ENCODE measurements around the gene FAM20C.

The FAM20C gene

DNA sequence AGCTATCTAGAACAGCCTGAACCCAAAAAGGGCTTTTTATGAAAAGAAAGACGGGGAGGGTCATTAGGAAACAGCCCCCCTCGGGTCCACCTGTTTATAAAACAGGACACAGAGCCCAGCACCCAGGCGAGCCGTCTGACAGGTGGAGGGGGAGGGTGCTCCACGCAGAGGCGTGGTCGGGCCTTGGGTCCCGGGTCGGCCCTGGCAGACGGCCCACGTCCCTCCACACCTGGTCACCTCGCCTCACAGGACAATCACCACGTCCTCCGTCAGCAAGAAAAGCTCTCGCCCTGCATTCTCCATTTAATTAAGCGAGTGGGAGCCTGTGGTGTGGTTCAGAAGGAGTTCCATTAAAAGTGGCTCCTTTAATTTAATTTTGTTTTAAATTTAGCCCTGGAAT, 55.3 kb downstream of the FAM20C start:
- DNase-seq = no peak

DNA sequence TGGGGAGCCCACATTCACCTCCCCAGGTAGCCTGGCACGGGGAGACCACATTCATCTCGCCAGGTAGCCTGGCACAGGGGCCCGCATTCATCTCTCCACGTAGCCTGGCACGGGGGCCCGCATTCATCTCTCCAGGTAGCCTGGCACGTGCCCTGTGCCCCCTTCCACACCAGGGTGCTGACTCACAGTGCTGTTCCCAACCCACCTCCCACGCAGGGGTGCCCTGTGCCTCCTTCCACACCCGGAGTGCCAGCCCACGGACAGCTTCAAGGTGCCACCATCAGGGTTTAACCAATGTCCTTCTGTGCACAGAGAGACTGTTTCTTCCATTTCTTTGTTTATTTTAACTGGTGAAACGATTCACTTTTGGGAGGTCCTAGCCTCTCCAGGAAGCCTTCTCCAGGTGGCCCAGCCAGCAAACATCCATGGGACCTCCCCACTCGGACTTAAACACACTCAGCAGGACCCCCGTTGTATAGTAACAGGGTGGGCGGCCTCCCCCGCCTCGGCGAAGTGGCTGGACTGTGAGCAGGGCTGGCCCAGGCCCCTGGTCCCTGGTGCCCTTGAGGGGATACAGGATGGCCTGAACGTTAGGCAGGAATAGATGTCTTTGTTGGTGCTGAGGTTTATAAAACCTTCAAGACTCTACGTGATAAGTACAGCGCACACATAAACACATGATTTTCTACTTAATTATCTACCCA, 56.5 kb downstream of the FAM20C start:
- no peak for DNase-seq

GRCh38 chr7:249989-250388, 57.6 kb downstream of the FAM20C start:
- DNase-seq = no peak

GRCh38 chr7:250523-250922, 58.2 kb downstream of the FAM20C start:
- no peak for DNase-seq

- no peak for DNase-seq
These were observed 58.6 kb downstream of the FAM20C start for GRCh38 chr7:251005-251404.

DNA sequence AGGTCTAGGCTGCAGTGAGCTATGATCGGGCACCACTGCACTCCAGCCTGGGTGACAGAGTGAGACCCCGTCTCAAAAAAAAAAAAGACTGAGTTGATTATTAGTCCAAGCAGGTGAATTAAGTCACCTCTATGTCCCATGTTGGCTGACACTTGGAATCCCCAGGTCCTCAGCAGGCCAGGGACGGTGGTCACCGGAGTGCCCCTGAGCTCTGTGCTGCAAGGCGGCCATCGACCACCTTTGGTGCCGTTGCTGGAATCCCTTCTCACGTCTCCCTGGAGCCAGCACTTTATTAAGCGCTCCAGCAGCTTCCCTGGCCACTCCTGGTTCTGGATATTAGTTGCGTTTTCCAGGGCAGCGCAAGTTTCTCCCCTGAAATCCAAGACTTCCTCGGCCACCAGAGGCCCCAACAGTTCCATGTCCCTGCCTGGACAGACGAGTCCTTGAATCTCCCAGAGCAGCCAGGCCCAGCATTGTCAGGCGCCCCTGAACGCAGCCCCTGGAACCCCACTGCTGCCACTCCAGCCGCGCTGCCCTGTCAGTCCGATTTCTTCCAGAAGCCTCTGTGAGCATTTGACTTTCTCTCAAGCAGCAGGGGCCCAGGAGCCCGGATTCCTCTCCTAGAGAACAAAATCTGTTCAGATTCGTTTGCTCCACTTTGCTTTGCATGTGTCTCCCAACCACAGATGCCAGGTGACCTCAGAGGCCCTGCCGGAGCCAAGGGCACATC, 59.2 kb downstream of the FAM20C start:
- no peak for DNase-seq

DNA sequence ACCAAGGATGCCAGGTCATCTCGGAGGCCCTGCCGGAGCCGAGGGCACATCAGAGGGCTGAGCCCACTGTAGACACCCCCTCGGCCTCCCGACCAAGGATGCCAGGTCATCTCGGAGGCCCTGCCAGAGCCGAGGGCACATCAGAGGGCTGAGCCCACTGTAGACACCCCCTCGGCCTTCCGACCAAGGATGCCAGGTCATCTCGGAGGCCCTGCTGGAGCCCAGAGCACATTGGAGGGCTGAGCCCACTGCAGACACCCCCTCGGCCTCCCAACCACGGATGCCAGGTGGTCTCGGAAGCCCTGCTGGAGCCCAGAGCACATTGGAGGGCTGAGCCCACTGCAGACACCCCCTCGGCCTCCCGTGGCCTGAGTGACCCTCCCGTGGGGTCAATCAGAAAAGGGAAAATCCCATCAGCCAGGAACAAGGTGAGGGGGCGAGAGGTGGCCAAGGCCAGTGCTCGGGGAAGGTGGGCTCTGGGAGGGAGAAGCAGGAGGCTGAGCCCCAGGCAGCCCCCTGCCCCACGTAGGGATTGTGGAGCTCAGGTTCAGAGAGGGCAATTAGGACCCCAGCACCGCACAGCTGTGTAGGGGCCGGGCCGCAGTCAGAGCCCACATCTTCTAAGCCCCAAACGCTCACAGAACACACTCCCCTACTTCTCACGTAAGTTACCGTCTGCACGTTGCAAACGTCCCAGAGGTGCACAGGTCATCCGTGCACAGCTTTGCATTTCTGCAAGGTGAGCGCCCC, 60.0 kb downstream of the FAM20C start:
- DNase-seq = no peak

DNA sequence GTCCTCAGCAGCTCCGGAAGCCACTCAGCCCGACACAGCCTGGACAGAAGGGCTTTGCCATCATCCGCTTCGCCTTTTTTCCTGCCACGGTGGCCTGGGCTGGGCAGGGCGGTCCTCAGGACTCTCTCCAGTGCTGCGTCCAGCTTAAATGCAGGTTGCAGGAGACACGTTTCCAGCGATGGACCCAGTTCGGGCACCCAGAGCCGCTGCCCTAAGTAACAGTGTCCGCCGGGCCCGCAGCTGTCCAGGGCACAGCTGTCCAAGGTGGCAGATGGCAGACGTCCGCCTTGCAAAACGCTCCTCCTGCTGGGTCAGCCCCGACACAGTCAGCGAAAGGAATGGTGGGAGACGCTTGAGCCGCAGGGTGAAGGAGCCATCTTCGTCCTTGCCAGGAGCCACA, 60.6 kb downstream of the FAM20C start:
- DNase-seq = no peak

DNA sequence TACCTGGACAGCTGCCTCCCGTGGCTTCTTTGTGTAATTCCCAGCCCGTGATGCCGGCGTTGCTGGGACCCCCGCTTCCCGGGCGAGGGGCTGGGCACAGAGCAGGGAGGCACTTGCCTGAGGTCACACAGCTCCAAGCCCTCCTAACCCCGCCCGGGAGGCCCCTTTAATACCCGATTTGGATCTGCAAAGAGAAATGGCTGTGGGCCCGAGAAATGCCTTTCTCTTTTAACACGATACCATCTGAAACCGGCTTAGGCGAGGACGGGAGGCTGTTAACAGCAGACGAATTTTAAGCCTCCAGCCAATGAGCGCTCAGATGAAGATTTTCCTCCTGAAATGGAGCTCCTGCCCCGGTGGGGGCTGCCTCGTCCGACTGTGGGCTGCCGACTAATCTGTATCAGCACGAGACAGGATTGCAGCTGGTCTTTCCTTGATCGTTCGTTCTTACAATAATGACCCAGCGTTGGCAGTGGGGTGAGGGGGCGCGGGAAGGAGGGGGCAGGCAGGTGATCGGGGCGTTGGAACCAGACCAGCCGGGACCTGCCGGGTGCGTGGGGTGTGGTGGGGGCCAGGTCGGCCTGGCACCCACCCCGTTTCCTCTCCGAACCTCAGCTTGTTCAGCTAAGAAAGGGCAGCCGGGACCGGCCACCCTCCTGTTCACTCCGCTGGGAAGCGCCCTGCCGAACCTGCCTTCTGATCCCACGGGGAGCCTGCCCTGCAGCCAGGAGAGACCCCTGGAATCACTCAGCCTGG, 61.4 kb downstream of the FAM20C start:
- DNase-seq = no peak

- no peak for DNase-seq
These were observed 62.1 kb downstream of the FAM20C start for GRCh38 chr7:254337-255037.

- no peak for DNase-seq
These were observed 62.7 kb downstream of the FAM20C start for GRCh38 chr7:255038-255435.

DNA sequence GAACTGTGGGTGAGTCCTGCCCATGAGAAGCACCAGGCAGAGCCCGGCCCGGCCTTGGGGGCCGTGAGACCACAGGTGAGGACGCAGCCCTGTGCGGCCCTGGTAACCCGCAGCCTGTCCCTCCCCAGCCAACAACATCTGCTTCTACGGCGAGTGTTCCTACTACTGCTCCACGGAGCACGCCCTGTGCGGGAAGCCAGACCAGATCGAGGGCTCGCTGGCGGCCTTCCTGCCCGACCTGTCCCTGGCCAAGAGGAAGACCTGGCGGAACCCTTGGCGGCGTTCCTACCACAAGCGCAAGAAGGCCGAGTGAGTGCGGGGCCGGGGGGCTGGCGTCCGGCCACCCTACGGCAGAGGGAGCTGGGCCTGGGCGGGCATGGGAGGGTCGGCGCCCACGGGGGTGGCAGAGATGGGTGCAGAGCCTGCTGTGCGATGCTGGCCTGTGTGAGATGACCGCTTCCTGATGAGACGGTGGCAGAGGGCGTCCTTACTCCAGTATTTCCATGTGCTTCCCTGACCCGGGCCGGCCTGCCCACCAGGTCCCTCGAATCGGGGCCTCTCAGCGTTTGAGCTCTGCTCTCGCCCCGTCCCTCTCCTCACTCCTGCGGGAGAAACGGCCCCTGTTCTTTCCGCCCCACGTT, 63.5 kb downstream of the FAM20C start:
- DNase-seq = no peak

GRCh38 chr7:256461-256940, 64.1 kb downstream of the FAM20C start:
- no peak for DNase-seq

DNA sequence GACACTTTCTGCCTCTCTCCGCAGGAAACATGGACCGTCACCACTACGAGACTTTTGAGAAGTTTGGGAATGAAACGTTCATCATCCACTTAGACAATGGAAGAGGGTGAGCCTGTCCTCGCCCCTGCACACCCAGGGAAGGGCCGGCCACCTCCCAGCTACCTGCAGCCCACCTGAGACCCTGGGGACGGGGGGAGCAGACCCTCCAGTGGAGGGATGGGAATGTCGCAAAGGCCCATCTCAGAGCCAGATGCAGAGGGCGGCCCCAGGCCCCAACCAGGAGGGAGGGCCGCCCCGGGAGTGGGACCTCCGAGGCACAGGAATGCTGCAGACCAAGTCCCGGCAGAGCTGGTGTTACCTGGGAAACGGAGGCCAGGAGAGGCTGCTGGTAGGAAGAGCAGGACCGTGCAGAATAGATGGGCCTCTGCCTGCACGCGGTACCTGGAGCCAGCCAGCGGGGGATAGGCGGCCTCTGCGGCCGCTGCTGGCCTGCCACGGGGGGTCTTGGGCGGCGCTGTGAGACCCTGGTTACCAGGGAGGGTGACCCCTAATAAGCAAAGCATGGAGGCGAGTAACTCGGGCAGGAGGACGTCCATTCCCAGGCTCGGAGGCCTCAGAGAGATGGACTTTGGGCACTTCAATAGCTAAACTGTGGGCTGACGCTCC, 64.7 kb downstream of the FAM20C start:
- no peak for DNase-seq

GRCh38 chr7:257647-257992, 65.2 kb downstream of the FAM20C start:
- DNase-seq = no peak

DNA sequence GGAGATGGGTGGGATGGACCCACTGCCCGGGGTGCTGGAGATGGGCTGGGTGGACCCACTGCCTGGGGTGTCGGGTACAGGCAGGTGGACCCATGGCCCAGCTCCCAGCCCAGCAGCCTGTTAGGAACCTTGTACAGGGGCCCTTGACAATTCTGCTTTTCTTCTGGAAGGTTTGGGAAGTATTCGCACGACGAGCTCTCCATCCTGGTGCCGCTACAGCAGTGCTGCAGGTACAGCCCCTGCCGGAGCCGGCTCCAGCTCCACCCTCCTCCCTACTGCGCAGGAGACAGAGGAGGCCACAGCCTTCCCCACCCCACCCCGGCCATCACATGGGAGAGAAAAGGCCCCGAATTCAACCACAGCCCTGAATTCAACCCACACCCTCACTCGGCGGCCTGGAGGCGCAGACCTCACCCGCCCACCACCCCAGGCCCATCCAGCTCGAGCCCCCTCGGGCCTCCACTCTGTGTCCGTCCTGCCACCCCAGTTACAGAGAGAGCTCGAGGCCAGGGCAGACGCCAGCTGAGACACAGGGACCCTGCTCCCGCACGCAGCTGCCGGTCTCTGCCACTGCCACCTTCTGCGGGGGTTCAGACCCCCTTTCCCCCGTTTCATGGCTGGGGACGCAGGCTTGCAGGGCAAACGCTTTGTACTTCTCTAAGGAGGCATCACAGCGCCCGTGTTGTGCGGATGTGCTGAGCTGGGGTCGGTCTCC, 66.3 kb downstream of the FAM20C start:
- DNase-seq = no peak

- DNase-seq = no peak
These were observed 66.8 kb downstream of the FAM20C start for GRCh38 chr7:259191-259505.

DNA sequence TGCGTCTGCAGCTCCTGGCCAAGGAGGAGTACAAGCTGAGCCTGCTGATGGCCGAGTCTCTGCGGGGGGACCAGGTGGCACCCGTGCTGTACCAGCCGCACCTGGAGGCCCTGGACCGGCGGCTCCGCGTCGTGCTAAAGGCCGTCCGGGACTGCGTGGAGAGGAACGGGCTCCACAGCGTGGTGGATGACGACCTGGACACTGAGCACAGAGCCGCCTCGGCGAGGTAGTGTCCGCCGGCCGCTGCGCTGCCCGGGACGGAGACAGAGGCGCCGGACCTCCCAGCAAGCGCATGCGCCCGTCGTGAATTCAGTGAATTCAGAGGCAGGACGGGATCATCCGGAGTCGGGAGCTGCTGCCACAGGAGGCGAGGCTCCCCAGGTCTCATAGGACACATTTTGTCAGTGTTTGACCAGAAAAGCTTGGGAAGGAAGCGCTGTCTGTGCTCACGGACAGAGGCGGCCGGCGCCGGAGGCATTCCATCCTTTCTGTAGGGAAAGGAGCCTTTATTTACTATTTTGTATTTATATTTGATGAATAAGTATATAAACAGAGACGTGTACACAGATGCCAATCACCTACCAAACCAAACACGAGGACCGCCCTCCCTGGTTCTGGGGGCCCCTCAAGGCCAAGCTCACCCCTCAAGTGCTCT, 67.5 kb downstream of the FAM20C start:
- DNase-seq = no peak

- DNase-seq = no peak
These were observed 68.3 kb downstream of the FAM20C start for GRCh38 chr7:260441-261281.
